Heart right ventricle (tissue), 16 donors: ENCODE measurements around the gene PLA2G5. TPM values are rescaled to one million over a fixed set of nuclear protein-coding genes. Genes with fewer than 3 reads are reported as not detected.
A peak's percentile ranks its signal among the peaks of the same experiment; 100 is the strongest.
"Not testable (repeated sequence)": the region's sequence is repeated elsewhere in the genome, so short reads cannot be mapped to it uniquely, and the experiment has no call there.

Source experiments
- ATAC-seq, 8 donors: fragments of 200-7000 bp; cut with Tn5 transposase; one replicate each; pipeline ENCODE4 v1.9.1; 2020; ENCODE audit warnings: mild to moderate bottlenecking in 8 of 8, moderate library complexity in 8 of 8, moderate number of reproducible peaks in 1 of 8
- DNase-seq, 2 donors: peaks; one replicate each; pipeline ENCODE4 v3.0.0-alpha.2; 2020
- H3K27ac ChIP-seq, 10 donors: fragments of 200-600 bp; sonication (generic) in 2 of 10; one replicate each; pipeline versions ENCODE4 v1.5.0 to v1.8.0; 2020 to 2022; ENCODE audit warnings: mild to moderate bottlenecking in 3 of 10
- H3K27me3 ChIP-seq, 7 donors: fragments of 200-600 bp; one replicate each; pipeline ENCODE4 v1.8.0; 2021 to 2022; ENCODE audit warnings: mild to moderate bottlenecking in 2 of 7
- H3K36me3 ChIP-seq, 9 donors: fragments of 200-600 bp; sonication (generic) in 1 of 9; one replicate each; pipeline versions ENCODE4 v1.5.0 to v1.8.0; 2020 to 2022; ENCODE audit warnings: mild to moderate bottlenecking in 2 of 9
- H3K4me1 ChIP-seq, 9 donors: fragments of 200-600 bp; sonication (generic) in 1 of 9; one replicate each; pipeline versions ENCODE4 v1.5.0 to v1.8.0; 2020 to 2022; ENCODE audit warnings: mild to moderate bottlenecking in 4 of 9
- H3K4me3 ChIP-seq, 10 donors: fragments of 200-600 bp; sonication (generic) in 2 of 10; one replicate each; pipeline versions ENCODE4 v1.5.0 to v1.8.0; 2020 to 2022; ENCODE audit warnings: mild to moderate bottlenecking in 7 of 10, moderate library complexity in 2 of 10
- H3K9me3 ChIP-seq, 11 donors: fragments of 200-600 bp in 10 of 11; sonication (generic) in 2 of 11; one replicate each; pipeline versions ENCODE4 v1.5.0 to v1.8.0; 2013 to 2022; ENCODE audit warnings: mild to moderate bottlenecking in 2 of 11, control low read depth in 1 of 11, moderate library complexity in 1 of 11
- CTCF ChIP-seq, 9 donors: fragments of 200-600 bp; sonication (generic) in 2 of 9; IDR thresholded peaks; one replicate each; pipeline versions ENCODE4 v1.5.0 to v1.8.0; 2021 to 2022; ENCODE audit warnings: antibody characterized with exemption in 9 of 9, mild to moderate bottlenecking in 5 of 9, moderate library complexity in 1 of 9
- WGBS, 2 donors: extraction: QIAGEN DNeasy Blood & Tissue Kit; methylation state at CpG; one replicate each; pipeline ENCODE4 v1.1.7; 2013; ENCODE audit warnings: inconsistent platforms in 1 of 2; 5-methylcytosine and 5-hydroxymethylcytosine counted together
- intact Hi-C, 10 donors: fragments of 100-400 bp; cut with DNase I; formaldehyde crosslinking; loops; one replicate each; pipeline versions ENCODE4 v1.11.1 to v1.14.2; 2022
- polyA plus RNA-seq, 2 donors: library from polyadenylated mRNA; stranded (reverse); fragments of 200-250 nt; gene quantifications; one replicate each; pipeline ENCODE4 v1.2.3, GENCODE V29; 2013
- total RNA-seq, 10 donors: library from RNA; stranded (reverse); fragmentation: NEBNext Ultra II Directional in 3 of 10; extraction: Animal tissue kit (Norgen Biotek cat#: 25700) in 3 of 10; gene quantifications; one replicate each; pipeline versions ENCODE4 v1.2.1 to v1.2.4, GENCODE V29; 2021 to 2023
- donor health status: Arrhythmogenic right ventricular cardiomyopathy.
- donor health status: ischemic (EF 13 %, LVEDD 7.1; RV severe dilation, severe dysfunction).
- donor health status: healthy with polysubstance abuse.
- donor health status: DM: no; HTN: yes; CAD: no.
- donor health status: DM: no; HTN: no; CAD: no.
- donor health status: ischemic (EF 25% LVEDD 6.9; RV normal size, moderate dysfunction).
- donor health status: ischemic (EF 25% LVEDD 5.7; RV mildly dilated, moderate dysfunction).
- donor health status: healthy.
- donor health status: DM: yes; HTN: yes; CAD: no.
- donor health status: Ischemic cardiomyopathy.
- donor health status: ischemic (EF 35%, LVEDD 5.7; RV mildly dilated, moderate dysfunction).
- donor health status: nonischemic (EF 11% LVEDD 7.7; RV severe dilation, severe dysfunction).
- donor health status: DM: yes; HTN: yes; CAD: no.
- donor health status: PGD.
- donor health status: ischemic (EF 29% LVEDD 5.4; RV normal size, mild dysfunction).
- donor health status: nonischemic (EF 23%, LVEDD 6.1; RV moderate dilation, normal function).

Gene PLA2G5
- total and polyA plus RNA-seq, 12 donors: 31.5 to 133 (median 49.3) TPM

- Histone ChIP-seq H3K36me3 (no peaks in the 10 kb centered on the region), H3K27me3 (peaks cover 0 to 4% (median 0%) of the 10 kb centered on the region in 7 donors), H3K4me1 (peaks cover 0 to 11% (median 0%) of the 10 kb centered on the region in 9 donors), H3K27ac (no peak overlapping the region), H3K4me3 (no peak overlapping the region), H3K9me3 (peaks cover 0 to 17% (median 0%) of the 10 kb centered on the region in 11 donors)
- no peak for TF ChIP-seq CTCF (IDR thresholded peaks at IDR 0.05)
- intact Hi-C loops: no loop called here
- DNase-seq (no peak), ATAC-seq (peak in 2 of 8 donors; percentile 26 to 56)
- WGBS, 2 donors: 69 to 75% methylated on average over 9 of the region's 9 CpGs
Measured at GRCh38 chr1:20126041-20126805, 56.2 kb downstream of the PLA2G5 start.

GRCh38 chr1:20126806-20127440 is 56.9 kb downstream of the PLA2G5 start:
- intact Hi-C loops: no loop called here
- 92 to 94% methylated on average over 10 of the region's 10 CpGs for WGBS, 2 donors

GRCh38 chr1:20130518-20130917 is 60.5 kb downstream of the PLA2G5 start:
- DNase-seq, H3K4me1 ChIP-seq, ATAC-seq, H3K27me3 ChIP-seq, H3K27ac ChIP-seq, H3K36me3 ChIP-seq, intact Hi-C loops, H3K4me3 ChIP-seq: not testable (repeated sequence)
- 89 to 97% methylated on average over 3 of the region's 3 CpGs for WGBS, 2 donors
- H3K9me3 ChIP-seq: peaks cover 0 to 17% (median 0%) of the 10 kb centered on the region in 11 donors

More at GRCh38 chr1:20126806-20127440, 56.9 kb downstream of the PLA2G5 start:
- peaks cover 0 to 11% (median 0%) of the 10 kb centered on the region in 9 donors for H3K4me1 ChIP-seq
- peaks cover 0 to 17% (median 0%) of the 10 kb centered on the region in 11 donors for H3K9me3 ChIP-seq
- ATAC-seq (peak in 2 of 8 donors; percentile 22 to 26), DNase-seq (no peak)
- H3K27me3 ChIP-seq: peaks cover 0 to under 1% (median 0%) of the 10 kb centered on the region in 7 donors
- TF ChIP-seq CTCF (IDR thresholded peaks at IDR 0.05): no peak
- no peak overlapping the region for H3K27ac ChIP-seq
- no peak overlapping the region for H3K4me3 ChIP-seq
- no peaks in the 10 kb centered on the region for H3K36me3 ChIP-seq

GRCh38 chr1:20134995-20135394 is 65.0 kb downstream of the PLA2G5 start:
- Histone ChIP-seq H3K27me3 (no peaks in the 10 kb centered on the region), H3K9me3 (peaks cover 0 to 5% (median 0%) of the 10 kb centered on the region in 11 donors), H3K27ac (no peak overlapping the region), H3K4me1 (no peaks in the 10 kb centered on the region), H3K36me3 (no peaks in the 10 kb centered on the region), H3K4me3 (no peak overlapping the region)
- DNase-seq (no peak), ATAC-seq (no peak)
- no peak for TF ChIP-seq CTCF (IDR thresholded peaks at IDR 0.05)
- intact Hi-C loops: no loop called here
- WGBS, 2 donors: 85 to 89% methylated on average over 3 of the region's 3 CpGs
